ENCODE data around the gene PCK2.

The PCK2 gene

DNA sequence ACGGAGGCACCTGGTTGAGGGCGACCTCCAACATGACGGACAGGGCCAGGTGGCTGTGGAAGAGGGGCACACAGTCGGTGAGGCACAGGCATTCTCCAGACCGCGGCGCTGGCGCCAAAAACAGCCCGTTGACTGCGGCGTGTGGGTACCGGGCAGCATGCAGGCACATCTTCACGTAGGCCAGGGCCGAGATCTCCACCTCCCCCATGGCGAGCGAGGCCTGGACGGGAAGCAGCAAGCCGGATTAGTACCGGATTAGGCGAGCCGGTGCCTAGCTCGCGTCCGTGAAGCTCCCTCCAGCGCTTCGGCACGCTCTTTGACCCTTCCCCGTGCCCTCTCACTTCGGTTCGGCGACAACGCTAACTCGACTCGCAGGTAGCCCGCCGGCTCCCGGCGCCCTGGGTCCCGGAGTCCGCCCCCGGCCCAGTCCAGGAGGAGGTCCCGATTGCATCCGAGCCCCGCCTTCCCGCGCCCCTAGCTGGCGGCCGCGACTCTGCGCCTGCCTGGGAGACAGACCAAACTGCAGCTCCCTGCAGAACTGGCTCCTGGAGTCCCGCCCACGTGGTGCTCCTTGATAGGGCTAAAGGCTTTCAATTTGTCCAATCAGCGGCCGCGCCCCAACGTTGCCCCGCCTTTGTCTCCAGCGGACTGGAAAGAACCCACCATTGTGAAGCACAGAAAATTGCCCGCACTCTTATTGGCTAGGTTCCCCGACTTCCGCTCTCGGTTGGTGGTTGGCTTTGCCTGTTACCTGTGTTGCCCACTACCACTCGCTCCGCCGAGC, 47.2 kb downstream of the PCK2 start, which contains the start of gene EMC9:
EMC9 (minus strand) TSS at position 495 of the 784 bp plus-strand sequence; CDS start at position 208, 287 bp downstream.
- DNase-seq (ENCODE audit: low read depth in 1 of 2, low spot score in 1 of 2) = peak; percentile 99 to 100
- Histone ChIP-seq H3K27ac (replicated peaks) (peak within 1 kb of the TSS; percentile 78), H3K27me3 (ENCODE audit: insufficient read depth, poor library complexity, severe bottlenecking) (no peaks in the 10 kb centered on the region), H3K4me3 (replicated peaks; ENCODE audit: insufficient read depth, low read length) (peak within 1 kb of the TSS; percentile 89)
- TF ChIP-seq, protein P1, sequence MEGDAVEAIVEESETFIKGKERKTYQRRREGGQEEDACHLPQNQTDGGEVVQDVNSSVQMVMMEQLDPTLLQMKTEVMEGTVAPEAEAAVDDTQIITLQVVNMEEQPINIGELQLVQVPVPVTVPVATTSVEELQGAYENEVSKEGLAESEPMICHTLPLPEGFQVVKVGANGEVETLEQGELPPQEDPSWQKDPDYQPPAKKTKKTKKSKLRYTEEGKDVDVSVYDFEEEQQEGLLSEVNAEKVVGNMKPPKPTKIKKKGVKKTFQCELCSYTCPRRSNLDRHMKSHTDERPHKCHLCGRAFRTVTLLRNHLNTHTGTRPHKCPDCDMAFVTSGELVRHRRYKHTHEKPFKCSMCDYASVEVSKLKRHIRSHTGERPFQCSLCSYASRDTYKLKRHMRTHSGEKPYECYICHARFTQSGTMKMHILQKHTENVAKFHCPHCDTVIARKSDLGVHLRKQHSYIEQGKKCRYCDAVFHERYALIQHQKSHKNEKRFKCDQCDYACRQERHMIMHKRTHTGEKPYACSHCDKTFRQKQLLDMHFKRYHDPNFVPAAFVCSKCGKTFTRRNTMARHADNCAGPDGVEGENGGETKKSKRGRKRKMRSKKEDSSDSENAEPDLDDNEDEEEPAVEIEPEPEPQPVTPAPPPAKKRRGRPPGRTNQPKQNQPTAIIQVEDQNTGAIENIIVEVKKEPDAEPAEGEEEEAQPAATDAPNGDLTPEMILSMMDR (IDR thresholded peaks at IDR 0.05; ENCODE audit: insufficient read depth, low read length) = no peak
- TF ChIP-seq SPI1 (IDR thresholded peaks at IDR 0.05; ENCODE audit: borderline replicate concordance, low read depth) (peak; percentile 78; the same call in 1 of the 2 replicates), GABPA (IDR thresholded peaks at IDR 0.05; ENCODE audit: low read depth) (no peak), POLR2AphosphoS5 (IDR thresholded peaks at IDR 0.05; ENCODE audit: low read depth) (peak; percentile 79)
- TF ChIP-seq, protein P2, sequence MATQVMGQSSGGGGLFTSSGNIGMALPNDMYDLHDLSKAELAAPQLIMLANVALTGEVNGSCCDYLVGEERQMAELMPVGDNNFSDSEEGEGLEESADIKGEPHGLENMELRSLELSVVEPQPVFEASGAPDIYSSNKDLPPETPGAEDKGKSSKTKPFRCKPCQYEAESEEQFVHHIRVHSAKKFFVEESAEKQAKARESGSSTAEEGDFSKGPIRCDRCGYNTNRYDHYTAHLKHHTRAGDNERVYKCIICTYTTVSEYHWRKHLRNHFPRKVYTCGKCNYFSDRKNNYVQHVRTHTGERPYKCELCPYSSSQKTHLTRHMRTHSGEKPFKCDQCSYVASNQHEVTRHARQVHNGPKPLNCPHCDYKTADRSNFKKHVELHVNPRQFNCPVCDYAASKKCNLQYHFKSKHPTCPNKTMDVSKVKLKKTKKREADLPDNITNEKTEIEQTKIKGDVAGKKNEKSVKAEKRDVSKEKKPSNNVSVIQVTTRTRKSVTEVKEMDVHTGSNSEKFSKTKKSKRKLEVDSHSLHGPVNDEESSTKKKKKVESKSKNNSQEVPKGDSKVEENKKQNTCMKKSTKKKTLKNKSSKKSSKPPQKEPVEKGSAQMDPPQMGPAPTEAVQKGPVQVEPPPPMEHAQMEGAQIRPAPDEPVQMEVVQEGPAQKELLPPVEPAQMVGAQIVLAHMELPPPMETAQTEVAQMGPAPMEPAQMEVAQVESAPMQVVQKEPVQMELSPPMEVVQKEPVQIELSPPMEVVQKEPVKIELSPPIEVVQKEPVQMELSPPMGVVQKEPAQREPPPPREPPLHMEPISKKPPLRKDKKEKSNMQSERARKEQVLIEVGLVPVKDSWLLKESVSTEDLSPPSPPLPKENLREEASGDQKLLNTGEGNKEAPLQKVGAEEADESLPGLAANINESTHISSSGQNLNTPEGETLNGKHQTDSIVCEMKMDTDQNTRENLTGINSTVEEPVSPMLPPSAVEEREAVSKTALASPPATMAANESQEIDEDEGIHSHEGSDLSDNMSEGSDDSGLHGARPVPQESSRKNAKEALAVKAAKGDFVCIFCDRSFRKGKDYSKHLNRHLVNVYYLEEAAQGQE (IDR thresholded peaks at IDR 0.05; ENCODE audit: insufficient replicate concordance, low read depth) = no peak

DNA sequence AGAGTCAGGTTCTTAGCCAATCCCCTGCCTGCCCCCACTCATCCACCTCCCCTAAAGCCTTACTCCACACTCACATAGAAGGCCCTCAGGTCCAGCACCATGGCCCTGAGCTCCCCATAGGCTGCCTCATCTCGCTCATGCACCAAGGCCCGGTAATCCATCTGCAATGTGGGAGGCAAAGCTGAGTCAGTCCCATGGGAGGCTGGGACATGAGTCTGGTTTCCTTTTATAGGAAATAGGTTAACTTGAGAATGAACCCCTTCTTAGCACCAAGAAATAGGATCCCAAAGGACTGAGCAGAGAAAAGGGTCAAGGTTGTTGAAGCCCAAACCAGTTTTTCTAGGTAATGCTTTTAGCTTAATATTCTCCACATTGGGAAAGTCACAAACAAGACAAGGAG, 49.4 kb downstream of the PCK2 start:
- no peak for DNase-seq (ENCODE audit: low read depth in 1 of 2, low spot score in 1 of 2)
- TF ChIP-seq GABPA (IDR thresholded peaks at IDR 0.05; ENCODE audit: low read depth) = no peak
- TF ChIP-seq, protein P2 (IDR thresholded peaks at IDR 0.05; ENCODE audit: insufficient replicate concordance, low read depth) = no peak
- TF ChIP-seq SPI1 (IDR thresholded peaks at IDR 0.05; ENCODE audit: borderline replicate concordance, low read depth) = no peak
- no peak for TF ChIP-seq POLR2AphosphoS5 (IDR thresholded peaks at IDR 0.05; ENCODE audit: low read depth)
- TF ChIP-seq, protein P1 (IDR thresholded peaks at IDR 0.05; ENCODE audit: insufficient read depth, low read length) = no peak
- H3K27ac ChIP-seq (replicated peaks) = no peak overlapping the region
- H3K4me3 ChIP-seq (replicated peaks; ENCODE audit: insufficient read depth, low read length) = no peak overlapping the region
- H3K27me3 ChIP-seq (ENCODE audit: insufficient read depth, poor library complexity, severe bottlenecking) = no peaks in the 10 kb centered on the region

DNA sequence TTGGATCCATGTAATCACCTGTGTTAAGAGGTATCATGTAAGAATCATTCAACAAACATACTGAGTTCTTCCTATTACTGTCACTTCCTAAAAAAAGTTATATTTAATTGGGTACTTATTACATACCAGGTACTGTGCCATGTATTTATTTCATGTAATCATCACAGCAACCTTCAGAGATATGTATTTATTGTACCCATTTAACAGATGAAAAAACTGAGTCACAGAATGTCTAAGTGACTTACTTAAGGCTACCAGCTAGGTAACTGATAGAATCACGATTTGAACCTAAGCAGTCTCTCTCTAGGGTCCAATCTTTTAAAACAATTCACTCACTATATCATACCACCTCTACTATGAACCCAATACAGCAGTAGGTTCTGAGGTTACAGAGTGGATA, 50.3 kb downstream of the PCK2 start:
- no peaks in the 10 kb centered on the region for H3K27me3 ChIP-seq (ENCODE audit: insufficient read depth, poor library complexity, severe bottlenecking)
- TF ChIP-seq SPI1 (IDR thresholded peaks at IDR 0.05; ENCODE audit: borderline replicate concordance, low read depth) (no peak), POLR2AphosphoS5 (IDR thresholded peaks at IDR 0.05; ENCODE audit: low read depth) (no peak), GABPA (IDR thresholded peaks at IDR 0.05; ENCODE audit: low read depth) (no peak)
- TF ChIP-seq, protein P1 (IDR thresholded peaks at IDR 0.05; ENCODE audit: insufficient read depth, low read length) = no peak
- no peak overlapping the region for H3K27ac ChIP-seq (replicated peaks)
- no peak for DNase-seq (ENCODE audit: low read depth in 1 of 2, low spot score in 1 of 2)
- H3K4me3 ChIP-seq (replicated peaks; ENCODE audit: insufficient read depth, low read length) = no peak overlapping the region
